Activated B cell treated with CpG ODN at 0.5 μM for 24 hours (primary cell): ENCODE measurements around the gene CRADD. TPM values are rescaled to one million over a fixed set of nuclear protein-coding genes. Genes with fewer than 3 reads are reported as not detected.

Source experiments
- ATAC-seq: fragments of 200-7000 bp; cut with Tn5 transposase; one replicate; pipeline ENCODE4 v1.10.0; 2021; ENCODE audit warnings: low read depth, mild to moderate bottlenecking, moderate library complexity
- CTCF ChIA-PET: fragments of 350-600 bp; sonication (Branson Sonifier 250); formaldehyde crosslinking; loops from one replicate; lab custom pipeline; 2021; ENCODE audit warnings: antibody characterized with exemption; lab: Charles Lee
- POLR2A ChIA-PET: fragments of 350-600 bp; sonication (Branson Sonifier 250); formaldehyde crosslinking; loops from one replicate; lab custom pipeline; 2021; ENCODE audit warnings: antibody characterized with exemption; lab: Charles Lee
- DNase-seq: peaks from one replicate; pipeline ENCODE4 v3.0.0; 2022
- H3K27ac Mint-ChIP-seq: one replicate; pipeline ENCODE4 v1.8.0; 2020; ENCODE audit warnings: mixed read lengths
- H3K27me3 Mint-ChIP-seq: one replicate; pipeline ENCODE4 v1.8.0; 2021; ENCODE audit warnings: mixed read lengths
- H3K36me3 Mint-ChIP-seq: one replicate; pipeline ENCODE4 v1.8.0; 2021; ENCODE audit warnings: low read depth, mixed read lengths
- H3K4me1 Mint-ChIP-seq: one replicate; pipeline ENCODE4 v1.8.0; 2021; ENCODE audit warnings: mixed read lengths
- H3K4me3 Mint-ChIP-seq: one replicate; pipeline ENCODE4 v1.8.0; 2020; ENCODE audit warnings: mild to moderate bottlenecking, mixed read lengths
- H3K9me3 Mint-ChIP-seq: one replicate; pipeline ENCODE4 v1.8.0; 2020; ENCODE audit warnings: mixed read lengths
- intact Hi-C: fragments of 100-400 bp; cut with micrococcal nuclease; formaldehyde crosslinking; loops from one replicate; pipeline ENCODE4 v1.15.1; 2024
- total RNA-seq: library from RNA; stranded (reverse); gene quantifications from 2 replicates; pipeline ENCODE4 v1.2.3, GENCODE V29; 2022
- TF ChIP-seq, protein P1 (sequence below): fragments of 200-600 bp; IDR thresholded peaks from one replicate; pipeline ENCODE4 v1.8.0; 2022; ENCODE audit warnings: antibody characterized with exemption, mild to moderate bottlenecking

Gene CRADD
- total RNA-seq, 1 donor from 2014 or later: 15.3 TPM

DNA sequence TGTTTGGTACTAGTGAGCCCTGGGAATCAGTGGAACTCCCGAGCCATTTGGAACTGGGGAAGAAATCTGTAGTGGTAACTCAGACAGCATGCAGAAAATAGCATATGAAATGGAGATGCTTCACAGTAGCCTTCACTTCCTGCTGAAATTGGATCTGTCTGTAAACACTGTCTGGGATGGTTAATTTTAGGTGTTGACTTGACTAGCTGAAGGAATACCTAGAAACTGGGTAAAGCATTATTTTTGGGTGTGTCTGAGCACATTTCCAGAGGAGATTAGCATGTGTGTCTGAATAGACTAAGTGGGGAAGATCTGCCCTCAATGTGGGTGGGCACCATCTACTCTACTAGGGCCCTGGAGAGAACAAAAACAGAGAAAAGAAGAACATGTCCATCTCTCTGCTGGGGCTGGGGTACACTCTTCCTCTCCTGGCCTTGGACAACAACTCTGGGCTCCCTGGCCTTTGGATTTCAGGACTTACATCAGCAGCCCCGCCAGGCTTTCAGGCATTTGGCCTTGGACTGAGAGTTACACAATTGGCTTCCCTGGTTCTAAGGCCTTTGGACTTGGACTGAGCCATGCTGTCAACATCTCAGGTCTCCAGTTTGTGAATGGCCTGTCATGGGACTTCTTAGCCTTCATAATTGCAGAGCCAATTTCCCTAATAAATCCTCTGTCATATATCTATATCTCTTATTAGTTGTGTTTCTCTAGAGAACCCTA lies 14.0 kb upstream of the CRADD start:
- ATAC-seq: no peak
- H3K9me3 Mint-ChIP-seq: no peaks in the 10 kb centered on the region
- no peak overlapping the region for H3K27ac Mint-ChIP-seq
- POLR2A ChIA-PET: no interaction called here
- no peak for DNase-seq
- H3K4me1 Mint-ChIP-seq: no peaks in the 10 kb centered on the region
- intact Hi-C loops: no loop called here
- no peaks in the 10 kb centered on the region for H3K27me3 Mint-ChIP-seq
- CTCF ChIA-PET: no interaction called here
- TF ChIP-seq, protein P1, sequence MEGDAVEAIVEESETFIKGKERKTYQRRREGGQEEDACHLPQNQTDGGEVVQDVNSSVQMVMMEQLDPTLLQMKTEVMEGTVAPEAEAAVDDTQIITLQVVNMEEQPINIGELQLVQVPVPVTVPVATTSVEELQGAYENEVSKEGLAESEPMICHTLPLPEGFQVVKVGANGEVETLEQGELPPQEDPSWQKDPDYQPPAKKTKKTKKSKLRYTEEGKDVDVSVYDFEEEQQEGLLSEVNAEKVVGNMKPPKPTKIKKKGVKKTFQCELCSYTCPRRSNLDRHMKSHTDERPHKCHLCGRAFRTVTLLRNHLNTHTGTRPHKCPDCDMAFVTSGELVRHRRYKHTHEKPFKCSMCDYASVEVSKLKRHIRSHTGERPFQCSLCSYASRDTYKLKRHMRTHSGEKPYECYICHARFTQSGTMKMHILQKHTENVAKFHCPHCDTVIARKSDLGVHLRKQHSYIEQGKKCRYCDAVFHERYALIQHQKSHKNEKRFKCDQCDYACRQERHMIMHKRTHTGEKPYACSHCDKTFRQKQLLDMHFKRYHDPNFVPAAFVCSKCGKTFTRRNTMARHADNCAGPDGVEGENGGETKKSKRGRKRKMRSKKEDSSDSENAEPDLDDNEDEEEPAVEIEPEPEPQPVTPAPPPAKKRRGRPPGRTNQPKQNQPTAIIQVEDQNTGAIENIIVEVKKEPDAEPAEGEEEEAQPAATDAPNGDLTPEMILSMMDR: no peak
- no peak overlapping the region for H3K4me3 Mint-ChIP-seq
- no peaks in the 10 kb centered on the region for H3K36me3 Mint-ChIP-seq

- intact Hi-C loops: no loop called here
- TF ChIP-seq, protein P1: no peak
- POLR2A ChIA-PET: no interaction called here
Measured at GRCh38 chr12:93663729-93664084, 13.5 kb upstream of the CRADD start.

GRCh38 chr12:93664573-93665138 lies 12.5 kb upstream of the CRADD start:
- no peaks in the 10 kb centered on the region for H3K27me3 Mint-ChIP-seq
- peaks cover 6% of the 10 kb centered on the region for H3K9me3 Mint-ChIP-seq
- intact Hi-C loops: no loop called here
- ATAC-seq (no peak), DNase-seq (no peak)
- ChIA-PET CTCF (no interaction called here), POLR2A (no interaction called here)
- H3K36me3 Mint-ChIP-seq: no peaks in the 10 kb centered on the region
- TF ChIP-seq, protein P1: no peak
- no peak overlapping the region for H3K27ac Mint-ChIP-seq
- H3K4me3 Mint-ChIP-seq: no peak overlapping the region
- H3K4me1 Mint-ChIP-seq: no peaks in the 10 kb centered on the region

More at GRCh38 chr12:93663729-93664084, 13.5 kb upstream of the CRADD start:
- Mint-ChIP-seq H3K4me1 (no peaks in the 10 kb centered on the region), H3K36me3 (no peaks in the 10 kb centered on the region), H3K27ac (no peak overlapping the region), H3K9me3 (peaks cover 3% of the 10 kb centered on the region), H3K4me3 (no peak overlapping the region), H3K27me3 (no peaks in the 10 kb centered on the region)
- CTCF ChIA-PET: no interaction called here
- ATAC-seq (no peak), DNase-seq (no peak)

GRCh38 chr12:93667672-93668071 lies 9.5 kb upstream of the CRADD start:
- H3K9me3 Mint-ChIP-seq: peaks cover 6% of the 10 kb centered on the region
- no peak for ATAC-seq
- TF ChIP-seq, protein P1: no peak
- no peaks in the 10 kb centered on the region for H3K27me3 Mint-ChIP-seq
- intact Hi-C loops: no loop called here
- ChIA-PET POLR2A (no interaction called here), CTCF (no interaction called here)
- no peaks in the 10 kb centered on the region for H3K36me3 Mint-ChIP-seq
- no peak overlapping the region for H3K4me3 Mint-ChIP-seq
- DNase-seq: no peak
- no peaks in the 10 kb centered on the region for H3K4me1 Mint-ChIP-seq
- H3K27ac Mint-ChIP-seq: no peak overlapping the region

- DNase-seq (no peak), ATAC-seq (peak; percentile 40)
- Mint-ChIP-seq H3K9me3 (peaks cover 6% of the 10 kb centered on the region), H3K4me1 (no peaks in the 10 kb centered on the region), H3K36me3 (no peaks in the 10 kb centered on the region), H3K27ac (no peak overlapping the region), H3K4me3 (no peak overlapping the region), H3K27me3 (peaks cover 8% of the 10 kb centered on the region)
- ChIA-PET CTCF (no interaction called here), POLR2A (no interaction called here)
- intact Hi-C loops: no loop called here
- TF ChIP-seq, protein P1: no peak
Measured at GRCh38 chr12:93668919-93669418, 8.2 kb upstream of the CRADD start.
